ENCODE measurements around the gene SPAG17.

DNA sequence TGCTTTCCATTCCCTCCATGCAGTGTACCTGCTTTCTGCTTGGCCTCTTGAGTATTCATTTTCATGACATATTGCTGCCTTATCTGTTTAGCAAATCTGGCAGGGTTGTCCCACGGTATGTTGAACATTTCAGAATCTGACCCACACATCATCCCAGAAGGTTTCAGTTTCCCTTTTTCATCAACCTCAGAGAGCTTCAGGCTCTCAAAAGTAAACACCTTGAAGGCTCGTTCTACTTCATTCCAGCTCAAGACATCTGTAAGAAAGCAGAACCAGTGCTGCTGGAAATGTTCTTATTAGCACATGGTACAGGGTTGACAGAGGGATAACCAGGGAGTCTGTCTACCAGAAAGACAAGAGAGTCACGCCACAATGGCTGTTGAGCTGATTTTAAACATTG, 103.6 kb downstream of the SPAG17 start:
- TF ChIP-seq, protein P1, sequence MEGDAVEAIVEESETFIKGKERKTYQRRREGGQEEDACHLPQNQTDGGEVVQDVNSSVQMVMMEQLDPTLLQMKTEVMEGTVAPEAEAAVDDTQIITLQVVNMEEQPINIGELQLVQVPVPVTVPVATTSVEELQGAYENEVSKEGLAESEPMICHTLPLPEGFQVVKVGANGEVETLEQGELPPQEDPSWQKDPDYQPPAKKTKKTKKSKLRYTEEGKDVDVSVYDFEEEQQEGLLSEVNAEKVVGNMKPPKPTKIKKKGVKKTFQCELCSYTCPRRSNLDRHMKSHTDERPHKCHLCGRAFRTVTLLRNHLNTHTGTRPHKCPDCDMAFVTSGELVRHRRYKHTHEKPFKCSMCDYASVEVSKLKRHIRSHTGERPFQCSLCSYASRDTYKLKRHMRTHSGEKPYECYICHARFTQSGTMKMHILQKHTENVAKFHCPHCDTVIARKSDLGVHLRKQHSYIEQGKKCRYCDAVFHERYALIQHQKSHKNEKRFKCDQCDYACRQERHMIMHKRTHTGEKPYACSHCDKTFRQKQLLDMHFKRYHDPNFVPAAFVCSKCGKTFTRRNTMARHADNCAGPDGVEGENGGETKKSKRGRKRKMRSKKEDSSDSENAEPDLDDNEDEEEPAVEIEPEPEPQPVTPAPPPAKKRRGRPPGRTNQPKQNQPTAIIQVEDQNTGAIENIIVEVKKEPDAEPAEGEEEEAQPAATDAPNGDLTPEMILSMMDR (IDR thresholded peaks at IDR 0.05; ENCODE audit: low read depth, low read length, poor library complexity, severe bottlenecking): no peak
- TF ChIP-seq EZH2phosphoT487 (IDR thresholded peaks at IDR 0.05; ENCODE audit: borderline replicate concordance, low read length): no peak

All from DOHH2 (cell line).